ENCODE data around the gene PDGFRB. TPM values are rescaled to one million over a fixed set of nuclear protein-coding genes. Genes with fewer than 3 reads are reported as not detected.

PDGFRB gene
- total and polyA plus RNA-seq, 2 of the 4 experiments (the other 2 are of a cell fraction) = 108 to 124 TPM

- no peak for TF ChIP-seq MXI1 (IDR thresholded peaks at IDR 0.05; ENCODE audit: borderline replicate concordance, low read depth, low read length)
- TF ChIP-seq ELK1 (IDR thresholded peaks at IDR 0.05; ENCODE audit: borderline replicate concordance, low read depth, low read length) = no peak
Observed at GRCh38 chr5:150189326-150189725, 33.7 kb upstream of the PDGFRB start (continued).

- WGBS, 2 experiments (ENCODE audit: extremely low coverage in 2 of 2, insufficient read length in 1 of 2) = no CpG with 5 or more reads among the region's 3 CpGs
- no peak overlapping the region for H4K8ac ChIP-seq (ENCODE audit: low read depth in 2 of 2, low read length in 2 of 2)
- no peaks in the 10 kb centered on the region for H3K36me3 ChIP-seq (ENCODE audit: control insufficient read depth, insufficient read depth, low read length)
- H3K14ac ChIP-seq (replicated peaks; ENCODE audit: low read depth, low read length) = no peak overlapping the region
- H3K9me1 ChIP-seq (ENCODE audit: insufficient read depth, low read length) = peaks cover 4% of the 10 kb centered on the region; the same call in 1 of the 2 replicates
- H2BK120ac ChIP-seq (ENCODE audit: low read depth, low read length) = no peak overlapping the region
- ChIA-PET POLR2A (ENCODE audit: unreplicated experiment) (no interaction called here), CTCF (no interaction called here)
- no peak overlapping the region for H4K5ac ChIP-seq (ENCODE audit: low read depth, low read length)
- H3K27me3 ChIP-seq (ENCODE audit: control insufficient read depth, insufficient read depth, low read length) = peaks cover 93% of the 10 kb centered on the region
- H3K18ac ChIP-seq (ENCODE audit: low read depth, low read length) = no peak overlapping the region
- in situ Hi-C loops (cut with MboI; ENCODE audit: low sequenced_read_pairs) (no loop called here), dilution Hi-C loops (cut with HindIII; ENCODE audit: low sequenced_read_pairs, unreplicated experiment) (no loop called here), intact Hi-C loops (cut with micrococcal nuclease) (no loop called here)
- no peak overlapping the region for H3K23ac ChIP-seq (ENCODE audit: low read depth, low read length)
- H3K27ac ChIP-seq (ENCODE audit: insufficient read depth, low read length) = no peak overlapping the region
- no peak overlapping the region for H3K4me2 ChIP-seq (ENCODE audit: low read depth, low read length)
- no peak overlapping the region for H3K9ac ChIP-seq (ENCODE audit: low read depth, low read length)
- no peak overlapping the region for H2AK5ac ChIP-seq (ENCODE audit: low read depth, low read length)
- H2BK5ac ChIP-seq (ENCODE audit: low read depth, low read length, poor library complexity, severe bottlenecking) = no peak overlapping the region
- ATAC-seq (ENCODE audit: low read depth) (no peak), DNase-seq (no peak)
- no peak overlapping the region for H2AFZ ChIP-seq (replicated peaks; ENCODE audit: low read length, poor library complexity)
- no peaks in the 10 kb centered on the region for H3K79me1 ChIP-seq (ENCODE audit: low read depth in 1 of 2, low read length in 2 of 2)
- no peaks in the 10 kb centered on the region for H3K9me3 ChIP-seq (ENCODE audit: control insufficient read depth, insufficient read depth, low read length)
- H3K4me3 ChIP-seq (ENCODE audit: insufficient read depth, low read depth, low read length) = no peak overlapping the region
- no TSS peak for BruUV-seq (replicated peaks)
- H3K56ac ChIP-seq (ENCODE audit: extremely low read depth, insufficient read depth, low read length) = no peak overlapping the region
- no peak overlapping the region for H2BK15ac ChIP-seq (ENCODE audit: low read depth, low read length)
- no peak overlapping the region for H2BK20ac ChIP-seq (ENCODE audit: low read depth, low read length)
- no peak overlapping the region for H3K4ac ChIP-seq (ENCODE audit: low read depth, low read length)
- no peak overlapping the region for H2AK9ac ChIP-seq (replicated peaks; ENCODE audit: low read depth, low read length, poor library complexity)
- no peak overlapping the region for H4K91ac ChIP-seq (ENCODE audit: insufficient read depth, low read depth, low read length)
- H3K4me1 ChIP-seq (ENCODE audit: control insufficient read depth, insufficient read depth, low read length) = peaks cover 2% of the 10 kb centered on the region; the same call in 1 of the 2 replicates
- no peaks in the 10 kb centered on the region for H4K20me1 ChIP-seq (ENCODE audit: insufficient read depth, low read length)
- no peak for TF ChIP-seq MAZ (IDR thresholded peaks at IDR 0.05; ENCODE audit: borderline replicate concordance, low read depth, low read length)
- TF ChIP-seq CTCF (conservative IDR thresholded peaks at IDR 0.05; ENCODE audit: low read depth, low read length) = no peak
- TF ChIP-seq CHD1 (IDR thresholded peaks at IDR 0.05; ENCODE audit: low read depth, low read length) = no peak
- no peak for TF ChIP-seq BHLHE40 (IDR thresholded peaks at IDR 0.05; ENCODE audit: low read depth, low read length)
- TF ChIP-seq SMC3 (IDR thresholded peaks at IDR 0.05; ENCODE audit: low read depth, low read length) = no peak
- no peak for TF ChIP-seq CEBPB (IDR thresholded peaks at IDR 0.05; ENCODE audit: low read depth, low read length)
- TF ChIP-seq MAFK (IDR thresholded peaks at IDR 0.05; ENCODE audit: low read depth, low read length) = no peak
- no peak for TF ChIP-seq RCOR1 (IDR thresholded peaks at IDR 0.05; ENCODE audit: insufficient replicate concordance, low read length)
- no peak for TF ChIP-seq RFX5 (IDR thresholded peaks at IDR 0.05; ENCODE audit: low read depth, low read length)
- no peak for TF ChIP-seq ELK1 (IDR thresholded peaks at IDR 0.05; ENCODE audit: borderline replicate concordance, low read depth, low read length)
- TF ChIP-seq POLR2A (IDR thresholded peaks at IDR 0.05; ENCODE audit: low read depth, low read length) = no peak
- no peak for TF ChIP-seq NFE2L2 (IDR thresholded peaks at IDR 0.05; ENCODE audit: low read depth, low read length)
Observed at GRCh38 chr5:150188146-150188842, 32.6 kb upstream of the PDGFRB start.
